H1 (cell line): ENCODE results near the gene MTMR10. TPM values are rescaled to one million over a fixed set of nuclear protein-coding genes. Genes with fewer than 3 reads are reported as not detected.

Experiments used
- CTCF ChIA-PET: fragments of 300-600 bp; sonication (Branson Sonifier 250); formaldehyde crosslinking; loops from one replicate; lab custom pipeline; 2021; ENCODE audit not compliant: partially characterized antibody; lab: Charles Lee
- POLR2A ChIA-PET: fragments of 300-600 bp; sonication (Branson Sonifier 250); formaldehyde crosslinking; loops from one replicate; lab custom pipeline; 2021; ENCODE audit warnings: inconsistent platforms; ENCODE audit not compliant: partially characterized antibody; lab: Charles Lee
- DNase-seq, 2 experiments: peaks; one replicate each; pipeline versions ENCODE4 v3.0.0 to v3.0.0-alpha.2; 2010 to 2022; ENCODE audit warnings: low spot score in 2 of 2, low read depth in 1 of 2, mixed read lengths in 1 of 2
- FAIRE-seq: peaks from 2 replicates; lab custom pipeline; 2011; peaks lifted over from hg19 to GRCh38; lab: Jason Lieb, UNC
- H2AFZ ChIP-seq: 2 replicates; pipeline ENCODE4 v1.8.1; 2012; ENCODE audit warnings: low read length, inconsistent platforms
- H2AK5ac ChIP-seq: 2 replicates; pipeline ENCODE4 v1.6.1; 2013; ENCODE audit warnings: low read depth, low read length
- H2BK120ac ChIP-seq: replicated peaks from 2 replicates; pipeline ENCODE3; 2013; ENCODE audit warnings: low read depth, low read length, inconsistent platforms
- H2BK12ac ChIP-seq: 2 replicates; pipeline ENCODE4 v1.6.1; 2013; ENCODE audit warnings: low read depth, low read length
- H2BK15ac ChIP-seq: 2 replicates; pipeline ENCODE4 v1.6.1; 2013; ENCODE audit warnings: low read length
- H2BK20ac ChIP-seq: 2 replicates; pipeline ENCODE4 v1.6.1; 2013; ENCODE audit warnings: low read length
- H2BK5ac ChIP-seq: 2 replicates; pipeline ENCODE4 v1.6.1; 2013; ENCODE audit warnings: low read depth, low read length
- H3K14ac ChIP-seq: 2 replicates; pipeline ENCODE4 v1.6.1; 2013; ENCODE audit warnings: inconsistent platforms; ENCODE audit not compliant: insufficient read length
- H3K18ac ChIP-seq: 2 replicates; pipeline ENCODE4 v1.6.1; 2013; ENCODE audit warnings: low read length; ENCODE audit errors: extremely low read depth
- H3K23ac ChIP-seq: 2 replicates; pipeline ENCODE4 v1.6.1; 2013; ENCODE audit warnings: inconsistent platforms; ENCODE audit not compliant: insufficient read length
- H3K23me2 ChIP-seq: 2 replicates; pipeline ENCODE4 v1.6.1; 2013; ENCODE audit warnings: low read depth, low read length
- H3K27ac ChIP-seq: 2 replicates; pipeline ENCODE4 v1.6.1; 2011; ENCODE audit warnings: low read depth, low read length, inconsistent platforms
- H3K27me3 ChIP-seq, 4 experiments: replicated peaks in 1 of 4; 1 replicate in 1 of 4; 2 replicates in 3 of 4; pipeline versions ENCODE4 v1.6.1 to v1.8.1; 2011 to 2013; ENCODE audit warnings: low read length in 3 of 4, mild to moderate bottlenecking in 3 of 4, inconsistent platforms in 2 of 4, mixed read lengths in 2 of 4, moderate library complexity in 1 of 4; ENCODE audit not compliant: control insufficient read depth in 3 of 4, insufficient read depth in 3 of 4; ENCODE audit errors: extremely low read depth in 1 of 4
- H3K36me3 ChIP-seq, 4 experiments: 2 replicates each; pipeline versions ENCODE4 v1.6.1 to v1.8.1; 2011 to 2013; ENCODE audit warnings: mild to moderate bottlenecking in 4 of 4, low read length in 3 of 4, moderate library complexity in 2 of 4, control low read depth in 1 of 4, inconsistent platforms in 1 of 4; ENCODE audit not compliant: insufficient read depth in 4 of 4, control insufficient read depth in 2 of 4
- H3K4ac ChIP-seq: replicated peaks from 2 replicates; pipeline ENCODE3; 2013; ENCODE audit warnings: low read length, low read depth, mixed read lengths, inconsistent platforms; ENCODE audit not compliant: insufficient read length
- H3K4me1 ChIP-seq, 4 experiments: replicated peaks in 1 of 4; 1 replicate in 1 of 4; 2 replicates in 3 of 4; pipeline versions ENCODE4 v1.6.1 to v1.8.1; 2011 to 2013; ENCODE audit warnings: low read length in 3 of 4, inconsistent platforms in 2 of 4, mixed read lengths in 1 of 4; ENCODE audit not compliant: insufficient read depth in 4 of 4, control insufficient read depth in 3 of 4
- H3K4me2 ChIP-seq, 2 experiments: 2 replicates each; pipeline versions ENCODE4 v1.6.1 to v1.8.1; 2011 to 2013; ENCODE audit warnings: low read depth in 2 of 2, low read length in 2 of 2, control low read depth in 1 of 2, inconsistent platforms in 1 of 2, mild to moderate bottlenecking in 1 of 2; ENCODE audit not compliant: insufficient read depth in 1 of 2
- H3K4me3 ChIP-seq, 4 experiments: fragments of 200-600, 300-600 bp in 1 of 4; sonication (generic), shearing (Covaris generic), sonication (Bioruptor Twin) in 1 of 4; 2 replicates each; pipeline versions ENCODE4 v1.5.1 to v1.8.1; 2011 to 2016; ENCODE audit warnings: low read length in 4 of 4, low read depth in 3 of 4, control low read depth in 2 of 4, inconsistent platforms in 2 of 4, mild to moderate bottlenecking in 2 of 4, mixed read lengths in 1 of 4, moderate library complexity in 1 of 4; ENCODE audit not compliant: insufficient read depth in 2 of 4; ENCODE audit errors: extremely low read depth in 1 of 4
- H3K56ac ChIP-seq: replicated peaks from 2 replicates; pipeline ENCODE3; 2013; ENCODE audit warnings: low read depth, mild to moderate bottlenecking, mixed read lengths, low read length, inconsistent platforms; ENCODE audit not compliant: insufficient read length
- H3K79me1 ChIP-seq: 2 replicates; pipeline ENCODE4 v1.6.1; 2013; ENCODE audit warnings: low read depth, low read length, control low read depth
- H3K79me2 ChIP-seq, 2 experiments: 2 replicates each; pipeline versions ENCODE4 v1.6.1 to v1.8.1; 2012 to 2013; ENCODE audit warnings: low read length in 2 of 2, mild to moderate bottlenecking in 2 of 2, inconsistent platforms in 1 of 2; ENCODE audit not compliant: insufficient read depth in 2 of 2, control insufficient read depth in 1 of 2
- H3K9ac ChIP-seq, 4 experiments: replicated peaks in 1 of 4; 1 replicate in 1 of 4; 2 replicates in 3 of 4; pipeline versions ENCODE4 v1.6.1 to v1.8.1; 2011 to 2013; ENCODE audit warnings: low read depth in 3 of 4, low read length in 3 of 4, control low read depth in 2 of 4, mild to moderate bottlenecking in 2 of 4, moderate library complexity in 2 of 4, inconsistent platforms in 1 of 4; ENCODE audit errors: extremely low read depth in 1 of 4
- H3K9me3 ChIP-seq, 2 experiments: 2 replicates each; pipeline versions ENCODE4 v1.6.1 to v1.8.1; 2012 to 2013; ENCODE audit warnings: mild to moderate bottlenecking in 2 of 2, moderate library complexity in 2 of 2, control low read depth in 1 of 2, inconsistent platforms in 1 of 2, low read depth in 1 of 2, low read length in 1 of 2, mixed read lengths in 1 of 2; ENCODE audit not compliant: insufficient read depth in 2 of 2
- H4K20me1 ChIP-seq, 2 experiments: replicated peaks in 1 of 2; 2 replicates each; pipeline versions ENCODE3 to v1.8.1; 2011 to 2013; ENCODE audit warnings: inconsistent platforms in 2 of 2, low read length in 2 of 2, mild to moderate bottlenecking in 1 of 2; ENCODE audit not compliant: insufficient read depth in 2 of 2, control insufficient read depth in 1 of 2
- H4K5ac ChIP-seq: 2 replicates; pipeline ENCODE4 v1.6.1; 2013; ENCODE audit warnings: low read length, low read depth, mixed read lengths, inconsistent platforms; ENCODE audit not compliant: insufficient read length
- H4K8ac ChIP-seq: 2 replicates; pipeline ENCODE4 v1.8.0; 2013; ENCODE audit warnings: mild to moderate bottlenecking, moderate library complexity, low read length, inconsistent platforms; ENCODE audit not compliant: insufficient read depth; ENCODE audit errors: extremely low read depth
- H4K91ac ChIP-seq: replicated peaks from 2 replicates; pipeline ENCODE3; 2013; ENCODE audit warnings: low read length, mixed read lengths, inconsistent platforms; ENCODE audit not compliant: insufficient read length
- BACH1 ChIP-seq: IDR thresholded peaks from 2 replicates; pipeline ENCODE4 v1.6.1; 2012; ENCODE audit warnings: low read length, improper control_type of control experiment
- CHD1 ChIP-seq: IDR thresholded peaks from 2 replicates; pipeline ENCODE4 v1.6.1; 2012; ENCODE audit warnings: low read depth, low read length, improper control_type of control experiment
- JUN ChIP-seq: IDR thresholded peaks from 2 replicates; pipeline ENCODE4 v1.6.1; 2011; ENCODE audit warnings: low read depth, mild to moderate bottlenecking, improper control_type of control experiment, low read length
- NANOG ChIP-seq: IDR thresholded peaks from 2 replicates; pipeline ENCODE4 v1.6.1; 2011; ENCODE audit warnings: low read length, low read depth, mild to moderate bottlenecking, inconsistent platforms; ENCODE audit not compliant: insufficient read depth, poor library complexity, severe bottlenecking
- PHF8 ChIP-seq: fragments of 200-600 bp; sonication (generic); conservative IDR thresholded peaks from 2 replicates; pipeline ENCODE4 v1.7.1; 2012; ENCODE audit warnings: low read depth, mild to moderate bottlenecking, inconsistent platforms, low read length, moderate library complexity
- RBBP5 ChIP-seq: IDR thresholded peaks from 2 replicates; pipeline ENCODE4 v1.7.1; 2012; ENCODE audit warnings: low read depth, mild to moderate bottlenecking, inconsistent platforms, low read length, moderate library complexity, borderline replicate concordance
- RNF2 ChIP-seq: fragments of 200-900, 300-1000 bp; sonication (generic); IDR thresholded peaks from 2 replicates; pipeline ENCODE4 v1.7.1; 2016; ENCODE audit warnings: borderline replicate concordance, low read depth, mild to moderate bottlenecking, antibody characterized with exemption, low read length; ENCODE audit not compliant: poor library complexity, severe bottlenecking; ENCODE audit errors: missing control alignments
- SIRT6 ChIP-seq: IDR thresholded peaks from one replicate; pipeline ENCODE4 v1.7.1; 2012; ENCODE audit warnings: low read length, inconsistent platforms
- TAF1 ChIP-seq: IDR thresholded peaks from 2 replicates; pipeline ENCODE4 v1.6.1; 2011; ENCODE audit warnings: mild to moderate bottlenecking, low read depth, low read length
- ZNF274 ChIP-seq: IDR thresholded peaks from 2 replicates; pipeline ENCODE4 v1.7.0; 2012; ENCODE audit warnings: low read length, borderline replicate concordance; ENCODE audit errors: extremely low read depth
- WGBS, 2 experiments: shearing (Covaris generic) in 1 of 2; methylation state at CpG; one replicate each; pipeline versions ENCODE4 v1.1.6 to v1.1.7; 2013 to 2015; ENCODE audit warnings: low lambda C conversion rate in 2 of 2, mixed read lengths in 2 of 2, inconsistent platforms in 1 of 2, low coverage in 1 of 2, missing lambda C conversion rate in 1 of 2; ENCODE audit not compliant: insufficient replicate concordance in 2 of 2, insufficient coverage in 1 of 2, insufficient read length in 1 of 2; ENCODE audit errors: extremely low coverage in 1 of 2, missing lambda C conversion rate in 1 of 2; 5-methylcytosine and 5-hydroxymethylcytosine counted together
- polyA plus RNA-seq, 7 experiments: library from polyadenylated mRNA; depleted of rRNA in 3 of 7; stranded (reverse) in 5 of 7; unstranded in 2 of 7; fragments of >200 nt in 5 of 7; fragments of 200-250 nt in 2 of 7; gene quantifications; 1 replicate in 5 of 7; 2 replicates in 1 of 7; 4 replicates in 1 of 7; pipeline versions ENCODE4 v1.2.1 to v1.2.3, GENCODE V29; 2011 to 2013; ENCODE audit warnings: missing spikeins in 2 of 7, mixed read lengths in 2 of 7
- total RNA-seq: library from RNA; stranded (reverse); fragmentation: NEBNext Ultra II Directional; extraction: Animal tissue kit (Norgen Biotek cat#: 25700); gene quantifications from 2 replicates; pipeline ENCODE4 v1.2.1, GENCODE V29; 2021
- TF ChIP-seq, protein P1 (sequence below): IDR thresholded peaks from 2 replicates; pipeline ENCODE4 v1.6.1; 2012; ENCODE audit warnings: low read length, inconsistent platforms

MTMR10 gene
- total and polyA plus RNA-seq, 2 of the 8 experiments (the other 6 are each of a cell fraction or from before 2014, with no cell fraction given), result 3.8 to 13.1 TPM

GRCh38 chr15:30990036-30990435 is 1.4 kb downstream of the MTMR10 start:
- Histone ChIP-seq H3K23me2 (peaks cover 8% of the 10 kb centered on the region; the same call in 1 of the 2 replicates), H3K14ac (no peak overlapping the region), H3K27ac (no peak overlapping the region), H3K18ac (no peak overlapping the region), H2BK15ac (no peak overlapping the region), H3K79me1 (peaks cover 2% of the 10 kb centered on the region; the same call in 1 of the 2 replicates), H2AK5ac (no peak overlapping the region), H3K4me2 (peak overlapping the region; percentile 82 to 85; a peak in 3 of 4 replicates), H3K23ac (no peak overlapping the region), H3K4ac (no peak overlapping the region), H3K79me2 (peaks cover 0 to 6% of the 10 kb centered on the region in 2 experiments; a peak in 2 of 4 replicates), H2AFZ (no peak overlapping the region), H4K8ac (no peak overlapping the region), H3K9me3 (no peaks in the 10 kb centered on the region), H4K5ac (no peak overlapping the region), H4K20me1 (no peaks in the 10 kb centered on the region), H2BK12ac (no peak overlapping the region), H2BK5ac (no peak overlapping the region), H3K4me1 (peaks cover 0 to 2% (median 0%) of the 10 kb centered on the region in 4 experiments; a peak in 1 of 7 replicates), H4K91ac (no peak overlapping the region), H2BK20ac (no peak overlapping the region), H3K36me3 (peaks cover 0 to 4% (median 0%) of the 10 kb centered on the region in 4 experiments; a peak in 1 of 8 replicates), H2BK120ac (no peak overlapping the region), H3K56ac (no peak overlapping the region), H3K27me3 (no peaks in the 10 kb centered on the region), H3K4me3 (peak overlapping the region in 2 of 4 experiments; percentile 86 to 91; a peak in 3 of 8 replicates), H3K9ac (peak overlapping the region in 1 of 4 experiments; percentile 53; a peak in 1 of 7 replicates)
- ChIA-PET CTCF (interaction anchor here (0.7 to 1.1 kb wide), 2 partner anchors 8 to 32 kb away, joined by 3 to 4 read pairs; no protein-coding TSS in a partner anchor), POLR2A (interaction anchor here (2.5 kb wide), 1 partner anchor 11 kb away, joined by 13 read pairs; no protein-coding TSS in a partner anchor)
- 93% methylated on average over 2 of the region's 2 CpGs; no CpG with 5 or more reads in 1 of the 2 experiments for WGBS, 2 experiments
- FAIRE-seq (no peak), DNase-seq (no peak)
- TF ChIP-seq JUN (no peak), CHD1 (no peak), TAF1 (no peak), RBBP5 (no peak), RNF2 (no peak), NANOG (no peak), BACH1 (no peak), PHF8 (no peak), ZNF274 (no peak), SIRT6 (no peak)
- TF ChIP-seq, protein P1, sequence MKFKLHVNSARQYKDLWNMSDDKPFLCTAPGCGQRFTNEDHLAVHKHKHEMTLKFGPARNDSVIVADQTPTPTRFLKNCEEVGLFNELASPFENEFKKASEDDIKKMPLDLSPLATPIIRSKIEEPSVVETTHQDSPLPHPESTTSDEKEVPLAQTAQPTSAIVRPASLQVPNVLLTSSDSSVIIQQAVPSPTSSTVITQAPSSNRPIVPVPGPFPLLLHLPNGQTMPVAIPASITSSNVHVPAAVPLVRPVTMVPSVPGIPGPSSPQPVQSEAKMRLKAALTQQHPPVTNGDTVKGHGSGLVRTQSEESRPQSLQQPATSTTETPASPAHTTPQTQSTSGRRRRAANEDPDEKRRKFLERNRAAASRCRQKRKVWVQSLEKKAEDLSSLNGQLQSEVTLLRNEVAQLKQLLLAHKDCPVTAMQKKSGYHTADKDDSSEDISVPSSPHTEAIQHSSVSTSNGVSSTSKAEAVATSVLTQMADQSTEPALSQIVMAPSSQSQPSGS, result no peak
